ENCODE results near the gene GLE1. TPM values are rescaled to one million over a fixed set of nuclear protein-coding genes. Genes with fewer than 3 reads are reported as not detected.
"Not testable (repeated sequence)": the region's sequence is repeated elsewhere in the genome, so short reads cannot be mapped to it uniquely, and the experiment has no call there.

The GLE1 gene
- total and polyA plus RNA-seq, 2 donors: 23.7 to 36.8 TPM

- no peaks in the 10 kb centered on the region for H3K27me3 ChIP-seq (ENCODE audit: control insufficient read depth in 2 of 2, insufficient read depth in 1 of 2, low read length in 1 of 2)
- 90% methylated on average over 8 of the region's 8 CpGs for WGBS
- H3K9me3 ChIP-seq (ENCODE audit: control insufficient read depth in 2 of 2, insufficient read depth in 1 of 2, low read length in 1 of 2): no peaks in the 10 kb centered on the region
- H3K36me3 ChIP-seq (ENCODE audit: control insufficient read depth in 2 of 2, insufficient read depth in 2 of 2, low read length in 1 of 2): peaks cover 48 to 52% of the 10 kb centered on the region in 2 donors
- no peak for DNase-seq (ENCODE audit: low read depth in 6 of 9, low spot score in 9 of 9)
- no peaks in the 10 kb centered on the region for H3K4me1 ChIP-seq (ENCODE audit: control insufficient read depth in 2 of 2, insufficient read depth in 2 of 2, low read length in 2 of 2)
- H3K4me3 ChIP-seq (ENCODE audit: low read length in 2 of 2): no peak overlapping the region
- no peak overlapping the region for H3K27ac ChIP-seq (ENCODE audit: low read depth in 1 of 2, low read length in 1 of 2)
These were observed 64.1 kb downstream of the GLE1 start for GRCh38 chr9:128568470-128569078.

GRCh38 chr9:128575469-128575868 is 71.0 kb downstream of the GLE1 start:
- Histone ChIP-seq H3K9me3 (ENCODE audit: control insufficient read depth in 2 of 2, insufficient read depth in 1 of 2, low read length in 1 of 2) (no peaks in the 10 kb centered on the region), H3K4me1 (ENCODE audit: control insufficient read depth in 2 of 2, insufficient read depth in 2 of 2, low read length in 2 of 2) (no peaks in the 10 kb centered on the region), H3K27me3 (ENCODE audit: control insufficient read depth in 2 of 2, insufficient read depth in 1 of 2, low read length in 1 of 2) (no peaks in the 10 kb centered on the region), H3K36me3 (ENCODE audit: control insufficient read depth in 2 of 2, insufficient read depth in 2 of 2, low read length in 1 of 2) (peaks cover 69 to 86% of the 10 kb centered on the region in 2 donors), H3K4me3 (ENCODE audit: low read length in 2 of 2) (no peak overlapping the region), H3K27ac (ENCODE audit: low read depth in 1 of 2, low read length in 1 of 2) (no peak overlapping the region)
- WGBS: 96% methylated on average over 4 of the region's 4 CpGs
- DNase-seq (ENCODE audit: low read depth in 6 of 9, low spot score in 9 of 9): no peak

DNA sequence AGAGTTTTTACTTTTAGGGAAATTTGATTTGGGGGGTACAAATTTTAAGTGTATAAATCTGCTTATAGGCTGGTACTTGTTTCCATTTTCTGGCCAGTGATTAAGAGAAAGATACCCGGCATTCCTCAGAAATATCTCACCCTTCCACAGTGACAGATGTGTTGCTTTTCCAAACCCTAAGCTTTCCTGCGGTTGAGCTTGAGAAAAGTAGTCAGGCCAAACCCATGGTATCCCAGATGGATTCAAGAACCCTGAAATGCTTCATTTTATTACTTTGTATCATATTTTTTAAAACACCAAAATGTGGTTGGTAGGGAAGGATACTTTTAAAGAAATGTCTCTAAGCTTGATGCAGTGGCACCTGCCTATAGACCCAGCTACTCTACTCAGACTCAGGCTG is 71.4 kb downstream of the GLE1 start:
- Histone ChIP-seq H3K36me3 (ENCODE audit: control insufficient read depth in 2 of 2, insufficient read depth in 2 of 2, low read length in 1 of 2) (peaks cover 74 to 90% of the 10 kb centered on the region in 2 donors), H3K27me3 (ENCODE audit: control insufficient read depth in 2 of 2, insufficient read depth in 1 of 2, low read length in 1 of 2) (no peaks in the 10 kb centered on the region), H3K4me1 (ENCODE audit: control insufficient read depth in 2 of 2, insufficient read depth in 2 of 2, low read length in 2 of 2) (no peaks in the 10 kb centered on the region), H3K4me3 (ENCODE audit: low read length in 2 of 2) (no peak overlapping the region), H3K9me3 (ENCODE audit: control insufficient read depth in 2 of 2, insufficient read depth in 1 of 2, low read length in 1 of 2) (no peaks in the 10 kb centered on the region), H3K27ac (ENCODE audit: low read depth in 1 of 2, low read length in 1 of 2) (no peak overlapping the region)
- DNase-seq (ENCODE audit: low read depth in 6 of 9, low spot score in 9 of 9): no peak
- 97% methylated on average over 2 of the region's 2 CpGs for WGBS

- peaks cover 78 to 92% of the 10 kb centered on the region in 2 donors for H3K36me3 ChIP-seq (ENCODE audit: control insufficient read depth in 2 of 2, insufficient read depth in 2 of 2, low read length in 1 of 2)
- no peak for DNase-seq (ENCODE audit: low read depth in 6 of 9, low spot score in 9 of 9)
- 98% methylated on average over 8 of the region's 8 CpGs for WGBS
- H3K27me3 ChIP-seq (ENCODE audit: control insufficient read depth in 2 of 2, insufficient read depth in 1 of 2, low read length in 1 of 2): no peaks in the 10 kb centered on the region
- H3K27ac ChIP-seq (ENCODE audit: low read depth in 1 of 2, low read length in 1 of 2): no peak overlapping the region
- no peaks in the 10 kb centered on the region for H3K9me3 ChIP-seq (ENCODE audit: control insufficient read depth in 2 of 2, insufficient read depth in 1 of 2, low read length in 1 of 2)
- H3K4me1 ChIP-seq (ENCODE audit: control insufficient read depth in 2 of 2, insufficient read depth in 2 of 2, low read length in 2 of 2): no peaks in the 10 kb centered on the region
- no peak overlapping the region for H3K4me3 ChIP-seq (ENCODE audit: low read length in 2 of 2)
These were observed 72.7 kb downstream of the GLE1 start for GRCh38 chr9:128577206-128577605.

GRCh38 chr9:128579194-128579593 is 74.7 kb downstream of the GLE1 start:
- Histone ChIP-seq H3K4me3 (ENCODE audit: low read length in 2 of 2) (no peak overlapping the region), H3K27ac (ENCODE audit: low read depth in 1 of 2, low read length in 1 of 2) (no peak overlapping the region), H3K27me3 (ENCODE audit: control insufficient read depth in 2 of 2, insufficient read depth in 1 of 2, low read length in 1 of 2) (no peaks in the 10 kb centered on the region), H3K9me3 (ENCODE audit: control insufficient read depth in 2 of 2, insufficient read depth in 1 of 2, low read length in 1 of 2) (no peaks in the 10 kb centered on the region), H3K36me3 (ENCODE audit: control insufficient read depth in 2 of 2, insufficient read depth in 2 of 2, low read length in 1 of 2) (peaks cover 83 to 97% of the 10 kb centered on the region in 2 donors), H3K4me1 (ENCODE audit: control insufficient read depth in 2 of 2, insufficient read depth in 2 of 2, low read length in 2 of 2) (no peaks in the 10 kb centered on the region)
- no peak for DNase-seq (ENCODE audit: low read depth in 6 of 9, low spot score in 9 of 9)
- 100% methylated on average over 1 of the region's 1 CpG for whole genome bisulfite sequencing

GRCh38 chr9:128580731-128581130 is 76.2 kb downstream of the GLE1 start:
- no peak for DNase-seq (ENCODE audit: low read depth in 6 of 9, low spot score in 9 of 9)
- WGBS: 99% methylated on average over 10 of the region's 10 CpGs
- no peak overlapping the region for H3K27ac ChIP-seq (ENCODE audit: low read depth in 1 of 2, low read length in 1 of 2)
- H3K27me3 ChIP-seq (ENCODE audit: control insufficient read depth in 2 of 2, insufficient read depth in 1 of 2, low read length in 1 of 2): no peaks in the 10 kb centered on the region
- no peaks in the 10 kb centered on the region for H3K4me1 ChIP-seq (ENCODE audit: control insufficient read depth in 2 of 2, insufficient read depth in 2 of 2, low read length in 2 of 2)
- no peak overlapping the region for H3K4me3 ChIP-seq (ENCODE audit: low read length in 2 of 2)
- H3K36me3 ChIP-seq (ENCODE audit: control insufficient read depth in 2 of 2, insufficient read depth in 2 of 2, low read length in 1 of 2): peaks cover 84 to 97% of the 10 kb centered on the region in 2 donors
- no peaks in the 10 kb centered on the region for H3K9me3 ChIP-seq (ENCODE audit: control insufficient read depth in 2 of 2, insufficient read depth in 1 of 2, low read length in 1 of 2)

GRCh38 chr9:128585155-128585554 is 80.6 kb downstream of the GLE1 start:
- not testable (repeated sequence) for H3K9me3 ChIP-seq (ENCODE audit: control insufficient read depth in 2 of 2, insufficient read depth in 1 of 2, low read length in 1 of 2); DNase-seq (ENCODE audit: low read depth in 6 of 9, low spot score in 9 of 9); H3K27ac ChIP-seq (ENCODE audit: low read depth in 1 of 2, low read length in 1 of 2); H3K27me3 ChIP-seq (ENCODE audit: control insufficient read depth in 2 of 2, insufficient read depth in 1 of 2, low read length in 1 of 2); H3K4me3 ChIP-seq (ENCODE audit: low read length in 2 of 2)
- WGBS: 95% methylated on average over 8 of the region's 8 CpGs
- peaks cover 78 to 88% of the 10 kb centered on the region in 2 donors for H3K36me3 ChIP-seq (ENCODE audit: control insufficient read depth in 2 of 2, insufficient read depth in 2 of 2, low read length in 1 of 2)
- peaks cover 3 to 22% of the 10 kb centered on the region in 2 donors for H3K4me1 ChIP-seq (ENCODE audit: control insufficient read depth in 2 of 2, insufficient read depth in 2 of 2, low read length in 2 of 2)

GRCh38 chr9:128586934-128587333 is 82.4 kb downstream of the GLE1 start:
- H3K27me3 ChIP-seq (ENCODE audit: control insufficient read depth in 2 of 2, insufficient read depth in 1 of 2, low read length in 1 of 2); H3K9me3 ChIP-seq (ENCODE audit: control insufficient read depth in 2 of 2, insufficient read depth in 1 of 2, low read length in 1 of 2); H3K4me3 ChIP-seq (ENCODE audit: low read length in 2 of 2); DNase-seq (ENCODE audit: low read depth in 6 of 9, low spot score in 9 of 9): not testable (repeated sequence)
- WGBS: 96% methylated on average over 11 of the region's 11 CpGs
- peaks cover 81 to 87% of the 10 kb centered on the region in 2 donors for H3K36me3 ChIP-seq (ENCODE audit: control insufficient read depth in 2 of 2, insufficient read depth in 2 of 2, low read length in 1 of 2)
- peaks cover 3 to 22% of the 10 kb centered on the region in 2 donors for H3K4me1 ChIP-seq (ENCODE audit: control insufficient read depth in 2 of 2, insufficient read depth in 2 of 2, low read length in 2 of 2)
- peak overlapping the region; percentile 31 to 87 for H3K27ac ChIP-seq (ENCODE audit: low read depth in 1 of 2, low read length in 1 of 2)

DNA sequence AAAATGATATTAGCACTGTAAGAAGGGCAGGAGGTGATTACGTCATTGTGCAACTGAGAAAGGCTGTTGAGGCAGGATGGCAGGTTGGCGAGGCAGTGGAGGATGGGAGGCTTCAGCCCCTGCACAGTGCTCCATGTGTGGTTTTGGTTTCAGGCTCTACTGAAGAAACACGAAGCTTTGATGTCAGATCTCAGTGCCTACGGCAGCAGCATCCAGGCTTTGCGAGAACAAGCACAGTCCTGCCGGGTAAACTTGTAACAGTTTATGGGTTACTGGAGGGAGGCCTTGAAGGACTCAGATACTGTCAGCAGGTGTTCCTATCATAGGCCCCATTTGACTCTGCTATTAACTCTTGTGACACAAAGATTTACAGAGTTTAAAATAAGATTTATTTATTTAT is 82.9 kb downstream of the GLE1 start:
- WGBS: 4% methylated on average over 6 of the region's 6 CpGs
- H3K4me3 ChIP-seq (ENCODE audit: low read length in 2 of 2): no peak overlapping the region
- peaks cover 78 to 85% of the 10 kb centered on the region in 2 donors for H3K36me3 ChIP-seq (ENCODE audit: control insufficient read depth in 2 of 2, insufficient read depth in 2 of 2, low read length in 1 of 2)
- DNase-seq (ENCODE audit: low read depth in 6 of 9, low spot score in 9 of 9): peak; percentile 53 to 92 (median 81)
- peaks cover 3 to 22% of the 10 kb centered on the region in 2 donors for H3K4me1 ChIP-seq (ENCODE audit: control insufficient read depth in 2 of 2, insufficient read depth in 2 of 2, low read length in 2 of 2)
- H3K27me3 ChIP-seq (ENCODE audit: control insufficient read depth in 2 of 2, insufficient read depth in 1 of 2, low read length in 1 of 2): no peaks in the 10 kb centered on the region
- no peaks in the 10 kb centered on the region for H3K9me3 ChIP-seq (ENCODE audit: control insufficient read depth in 2 of 2, insufficient read depth in 1 of 2, low read length in 1 of 2)
- peak overlapping the region; percentile 60 to 87 for H3K27ac ChIP-seq (ENCODE audit: low read depth in 1 of 2, low read length in 1 of 2)

Measured in thymus (tissue), 11 donors.